H1 (cell line): ENCODE measurements around the gene SULT6B1. TPM values are rescaled to one million over a fixed set of nuclear protein-coding genes. Genes with fewer than 3 reads are reported as not detected.

Experiments used
- CTCF ChIA-PET: fragments of 300-600 bp; sonication (Branson Sonifier 250); formaldehyde crosslinking; loops from one replicate; lab custom pipeline; 2021; ENCODE audit not compliant: partially characterized antibody; lab: Charles Lee
- POLR2A ChIA-PET: fragments of 300-600 bp; sonication (Branson Sonifier 250); formaldehyde crosslinking; loops from one replicate; lab custom pipeline; 2021; ENCODE audit warnings: inconsistent platforms; ENCODE audit not compliant: partially characterized antibody; lab: Charles Lee
- DNase-seq, 2 experiments: peaks; one replicate each; pipeline versions ENCODE4 v3.0.0 to v3.0.0-alpha.2; 2010 to 2022; ENCODE audit warnings: low spot score in 2 of 2, low read depth in 1 of 2, mixed read lengths in 1 of 2
- FAIRE-seq: peaks from 2 replicates; lab custom pipeline; 2011; peaks lifted over from hg19 to GRCh38; lab: Jason Lieb, UNC
- H2AFZ ChIP-seq: 2 replicates; pipeline ENCODE4 v1.8.1; 2012; ENCODE audit warnings: low read length, inconsistent platforms
- H2AK5ac ChIP-seq: 2 replicates; pipeline ENCODE4 v1.6.1; 2013; ENCODE audit warnings: low read depth, low read length
- H2BK120ac ChIP-seq: replicated peaks from 2 replicates; pipeline ENCODE3; 2013; ENCODE audit warnings: low read depth, low read length, inconsistent platforms
- H2BK12ac ChIP-seq: 2 replicates; pipeline ENCODE4 v1.6.1; 2013; ENCODE audit warnings: low read depth, low read length
- H2BK15ac ChIP-seq: 2 replicates; pipeline ENCODE4 v1.6.1; 2013; ENCODE audit warnings: low read length
- H2BK20ac ChIP-seq: 2 replicates; pipeline ENCODE4 v1.6.1; 2013; ENCODE audit warnings: low read length
- H2BK5ac ChIP-seq: 2 replicates; pipeline ENCODE4 v1.6.1; 2013; ENCODE audit warnings: low read depth, low read length
- H3K14ac ChIP-seq: 2 replicates; pipeline ENCODE4 v1.6.1; 2013; ENCODE audit warnings: inconsistent platforms; ENCODE audit not compliant: insufficient read length
- H3K18ac ChIP-seq: 2 replicates; pipeline ENCODE4 v1.6.1; 2013; ENCODE audit warnings: low read length; ENCODE audit errors: extremely low read depth
- H3K23ac ChIP-seq: 2 replicates; pipeline ENCODE4 v1.6.1; 2013; ENCODE audit warnings: inconsistent platforms; ENCODE audit not compliant: insufficient read length
- H3K23me2 ChIP-seq: 2 replicates; pipeline ENCODE4 v1.6.1; 2013; ENCODE audit warnings: low read depth, low read length
- H3K27ac ChIP-seq: 2 replicates; pipeline ENCODE4 v1.6.1; 2011; ENCODE audit warnings: low read depth, low read length, inconsistent platforms
- H3K27me3 ChIP-seq, 4 experiments: replicated peaks in 1 of 4; 1 replicate in 1 of 4; 2 replicates in 3 of 4; pipeline versions ENCODE4 v1.6.1 to v1.8.1; 2011 to 2013; ENCODE audit warnings: low read length in 3 of 4, mild to moderate bottlenecking in 3 of 4, inconsistent platforms in 2 of 4, mixed read lengths in 2 of 4, moderate library complexity in 1 of 4; ENCODE audit not compliant: control insufficient read depth in 3 of 4, insufficient read depth in 3 of 4; ENCODE audit errors: extremely low read depth in 1 of 4
- H3K36me3 ChIP-seq, 4 experiments: 2 replicates each; pipeline versions ENCODE4 v1.6.1 to v1.8.1; 2011 to 2013; ENCODE audit warnings: mild to moderate bottlenecking in 4 of 4, low read length in 3 of 4, moderate library complexity in 2 of 4, control low read depth in 1 of 4, inconsistent platforms in 1 of 4; ENCODE audit not compliant: insufficient read depth in 4 of 4, control insufficient read depth in 2 of 4
- H3K4ac ChIP-seq: replicated peaks from 2 replicates; pipeline ENCODE3; 2013; ENCODE audit warnings: low read length, low read depth, mixed read lengths, inconsistent platforms; ENCODE audit not compliant: insufficient read length
- H3K4me1 ChIP-seq, 4 experiments: replicated peaks in 1 of 4; 1 replicate in 1 of 4; 2 replicates in 3 of 4; pipeline versions ENCODE4 v1.6.1 to v1.8.1; 2011 to 2013; ENCODE audit warnings: low read length in 3 of 4, inconsistent platforms in 2 of 4, mixed read lengths in 1 of 4; ENCODE audit not compliant: insufficient read depth in 4 of 4, control insufficient read depth in 3 of 4
- H3K4me2 ChIP-seq, 2 experiments: 2 replicates each; pipeline versions ENCODE4 v1.6.1 to v1.8.1; 2011 to 2013; ENCODE audit warnings: low read depth in 2 of 2, low read length in 2 of 2, control low read depth in 1 of 2, inconsistent platforms in 1 of 2, mild to moderate bottlenecking in 1 of 2; ENCODE audit not compliant: insufficient read depth in 1 of 2
- H3K4me3 ChIP-seq, 4 experiments: fragments of 200-600, 300-600 bp in 1 of 4; sonication (generic), shearing (Covaris generic), sonication (Bioruptor Twin) in 1 of 4; 2 replicates each; pipeline versions ENCODE4 v1.5.1 to v1.8.1; 2011 to 2016; ENCODE audit warnings: low read length in 4 of 4, low read depth in 3 of 4, control low read depth in 2 of 4, inconsistent platforms in 2 of 4, mild to moderate bottlenecking in 2 of 4, mixed read lengths in 1 of 4, moderate library complexity in 1 of 4; ENCODE audit not compliant: insufficient read depth in 2 of 4; ENCODE audit errors: extremely low read depth in 1 of 4
- H3K56ac ChIP-seq: replicated peaks from 2 replicates; pipeline ENCODE3; 2013; ENCODE audit warnings: low read depth, mild to moderate bottlenecking, mixed read lengths, low read length, inconsistent platforms; ENCODE audit not compliant: insufficient read length
- H3K79me1 ChIP-seq: 2 replicates; pipeline ENCODE4 v1.6.1; 2013; ENCODE audit warnings: low read depth, low read length, control low read depth
- H3K79me2 ChIP-seq, 2 experiments: 2 replicates each; pipeline versions ENCODE4 v1.6.1 to v1.8.1; 2012 to 2013; ENCODE audit warnings: low read length in 2 of 2, mild to moderate bottlenecking in 2 of 2, inconsistent platforms in 1 of 2; ENCODE audit not compliant: insufficient read depth in 2 of 2, control insufficient read depth in 1 of 2
- H3K9ac ChIP-seq, 4 experiments: replicated peaks in 1 of 4; 1 replicate in 1 of 4; 2 replicates in 3 of 4; pipeline versions ENCODE4 v1.6.1 to v1.8.1; 2011 to 2013; ENCODE audit warnings: low read depth in 3 of 4, low read length in 3 of 4, control low read depth in 2 of 4, mild to moderate bottlenecking in 2 of 4, moderate library complexity in 2 of 4, inconsistent platforms in 1 of 4; ENCODE audit errors: extremely low read depth in 1 of 4
- H3K9me3 ChIP-seq, 2 experiments: 2 replicates each; pipeline versions ENCODE4 v1.6.1 to v1.8.1; 2012 to 2013; ENCODE audit warnings: mild to moderate bottlenecking in 2 of 2, moderate library complexity in 2 of 2, control low read depth in 1 of 2, inconsistent platforms in 1 of 2, low read depth in 1 of 2, low read length in 1 of 2, mixed read lengths in 1 of 2; ENCODE audit not compliant: insufficient read depth in 2 of 2
- H4K20me1 ChIP-seq, 2 experiments: replicated peaks in 1 of 2; 2 replicates each; pipeline versions ENCODE3 to v1.8.1; 2011 to 2013; ENCODE audit warnings: inconsistent platforms in 2 of 2, low read length in 2 of 2, mild to moderate bottlenecking in 1 of 2; ENCODE audit not compliant: insufficient read depth in 2 of 2, control insufficient read depth in 1 of 2
- H4K5ac ChIP-seq: 2 replicates; pipeline ENCODE4 v1.6.1; 2013; ENCODE audit warnings: low read length, low read depth, mixed read lengths, inconsistent platforms; ENCODE audit not compliant: insufficient read length
- H4K8ac ChIP-seq: 2 replicates; pipeline ENCODE4 v1.8.0; 2013; ENCODE audit warnings: mild to moderate bottlenecking, moderate library complexity, low read length, inconsistent platforms; ENCODE audit not compliant: insufficient read depth; ENCODE audit errors: extremely low read depth
- H4K91ac ChIP-seq: replicated peaks from 2 replicates; pipeline ENCODE3; 2013; ENCODE audit warnings: low read length, mixed read lengths, inconsistent platforms; ENCODE audit not compliant: insufficient read length
- CEBPB ChIP-seq: IDR thresholded peaks from 2 replicates; pipeline ENCODE4 v1.6.1; 2012; ENCODE audit warnings: low read depth, low read length
- CTCF ChIP-seq, 3 experiments: IDR thresholded peaks; 1 replicate in 2 of 3; 2 replicates in 1 of 3; pipeline versions ENCODE4 v1.5.1 to v1.6.1; 2011; ENCODE audit warnings: low read length in 3 of 3, mild to moderate bottlenecking in 3 of 3, inconsistent platforms in 2 of 3, low read depth in 1 of 3, moderate library complexity in 1 of 3; ENCODE audit not compliant: insufficient read depth in 1 of 3; ENCODE audit errors: control extremely low read depth in 1 of 3
- PHF8 ChIP-seq: fragments of 200-600 bp; sonication (generic); conservative IDR thresholded peaks from 2 replicates; pipeline ENCODE4 v1.7.1; 2012; ENCODE audit warnings: low read depth, mild to moderate bottlenecking, inconsistent platforms, low read length, moderate library complexity
- RAD21 ChIP-seq, 2 experiments: IDR thresholded peaks in 1 of 2; conservative IDR thresholded peaks in 1 of 2; 2 replicates each; pipeline ENCODE4 v1.6.1; 2011; ENCODE audit warnings: low read depth in 2 of 2, low read length in 2 of 2, improper control_type of control experiment in 1 of 2, inconsistent platforms in 1 of 2, mild to moderate bottlenecking in 1 of 2, moderate library complexity in 1 of 2
- RXRA ChIP-seq: IDR thresholded peaks from 2 replicates; pipeline ENCODE4 v1.6.1; 2011; ENCODE audit warnings: low read depth, mild to moderate bottlenecking, low read length, moderate library complexity; ENCODE audit not compliant: insufficient read depth
- SIX5 ChIP-seq: IDR thresholded peaks from 2 replicates; pipeline ENCODE4 v1.6.1; 2011; ENCODE audit warnings: mild to moderate bottlenecking, low read depth, low read length
- SUZ12 ChIP-seq: fragments of 200-600 bp; sonication (generic); IDR thresholded peaks from 2 replicates; pipeline ENCODE4 v1.6.1; 2012; ENCODE audit warnings: mild to moderate bottlenecking, inconsistent platforms, low read length, moderate library complexity, mixed read lengths
- TCF12 ChIP-seq: IDR thresholded peaks from 2 replicates; pipeline ENCODE4 v1.6.1; 2011; ENCODE audit warnings: low read depth, mild to moderate bottlenecking, low read length
- WGBS, 2 experiments: shearing (Covaris generic) in 1 of 2; methylation state at CpG; one replicate each; pipeline versions ENCODE4 v1.1.6 to v1.1.7; 2013 to 2015; ENCODE audit warnings: low lambda C conversion rate in 2 of 2, mixed read lengths in 2 of 2, inconsistent platforms in 1 of 2, low coverage in 1 of 2, missing lambda C conversion rate in 1 of 2; ENCODE audit not compliant: insufficient replicate concordance in 2 of 2, insufficient coverage in 1 of 2, insufficient read length in 1 of 2; ENCODE audit errors: extremely low coverage in 1 of 2, missing lambda C conversion rate in 1 of 2; 5-methylcytosine and 5-hydroxymethylcytosine counted together
- polyA plus RNA-seq, 7 experiments: library from polyadenylated mRNA; depleted of rRNA in 3 of 7; stranded (reverse) in 5 of 7; unstranded in 2 of 7; fragments of >200 nt in 5 of 7; fragments of 200-250 nt in 2 of 7; gene quantifications; 1 replicate in 5 of 7; 2 replicates in 1 of 7; 4 replicates in 1 of 7; pipeline versions ENCODE4 v1.2.1 to v1.2.3, GENCODE V29; 2011 to 2013; ENCODE audit warnings: missing spikeins in 2 of 7, mixed read lengths in 2 of 7
- total RNA-seq: library from RNA; stranded (reverse); fragmentation: NEBNext Ultra II Directional; extraction: Animal tissue kit (Norgen Biotek cat#: 25700); gene quantifications from 2 replicates; pipeline ENCODE4 v1.2.1, GENCODE V29; 2021

Gene SULT6B1
- total and polyA plus RNA-seq, 2 of the 8 experiments (the other 6 are each of a cell fraction or from before 2014, with no cell fraction given) = not detected

- 96% methylated on average over 1 of the region's 1 CpG; no CpG with 5 or more reads in 1 of the 2 experiments for WGBS, 2 experiments
- Histone ChIP-seq H3K23ac (no peak overlapping the region), H2AFZ (no peak overlapping the region)
- TF ChIP-seq RAD21 (IDR thresholded peaks at IDR 0.05 in 1 of 2, conservative IDR thresholded peaks at IDR 0.05 in 1 of 2; ENCODE audit: low read depth in 2 of 2, low read length in 2 of 2) (no peak), CEBPB (no peak), PHF8 (no peak), CTCF (IDR thresholded peaks at IDR 0.05; ENCODE audit: control extremely low read depth in 1 of 3, insufficient read depth in 1 of 3, low read depth in 1 of 3, low read length in 3 of 3) (no peak), SIX5 (no peak), SUZ12 (no peak), RXRA (no peak), TCF12 (no peak)
- TF ChIP-seq, all 59 proteins: peak for 0
- Histone ChIP-seq H2BK120ac (no peak overlapping the region), H2BK15ac (no peak overlapping the region), H3K36me3 (peaks cover 21 to 87% (median 62%) of the 10 kb centered on the region in 4 experiments), H2AK5ac (no peak overlapping the region), H2BK12ac (no peak overlapping the region), H2BK20ac (no peak overlapping the region), H3K79me1 (peaks cover 5% of the 10 kb centered on the region; the same call in 1 of the 2 replicates), H3K14ac (no peak overlapping the region), H2BK5ac (no peak overlapping the region), H3K56ac (no peak overlapping the region), H4K20me1 (peaks cover 0 to 4% of the 10 kb centered on the region in 2 experiments), H4K5ac (no peak overlapping the region), H3K9ac (no peak overlapping the region), H3K4me3 (peak overlapping the region in 1 of 4 experiments; percentile 44; a peak in 3 of 8 replicates), H4K91ac (no peak overlapping the region), H3K4me2 (peak overlapping the region; percentile 39 to 59; a peak in 3 of 4 replicates), H3K27me3 (no peaks in the 10 kb centered on the region), H3K27ac (no peak overlapping the region), H3K23me2 (no peaks in the 10 kb centered on the region), H3K79me2 (peaks cover 24 to 82% of the 10 kb centered on the region in 2 experiments; a peak in 3 of 4 replicates), H3K9me3 (no peaks in the 10 kb centered on the region), H3K18ac (no peak overlapping the region), H3K4me1 (peaks cover 2 to 13% (median 8%) of the 10 kb centered on the region in 4 experiments), H3K4ac (no peak overlapping the region), H4K8ac (no peak overlapping the region)
- no peak for FAIRE-seq
- ChIA-PET CTCF (interaction anchor here (0.7 to 2.2 kb wide), 4 partner anchors 12 to 1359 kb away, joined by 3 to 11 read pairs (median 4); no protein-coding TSS in a partner anchor), POLR2A (interaction anchor here (0.8 to 2.4 kb wide), 7 partner anchors 9 to 31 kb away, joined by 3 to 12 read pairs (median 4); no protein-coding TSS in a partner anchor)
- DNase-seq = no peak
Observed at GRCh38 chr2:37224063-37224462, 35.6 kb upstream of the SULT6B1 start.
